ENCODE measurements around the gene C6orf132. TPM values are rescaled to one million over a fixed set of nuclear protein-coding genes. Genes with fewer than 3 reads are reported as not detected.

C6orf132 gene
- total RNA-seq, 4 donors from 2014 or later: 26.1 to 96.9 (median 43.2) TPM

- WGBS, 2 donors (ENCODE audit: low coverage in 1 of 2): 97% methylated on average over 13 of the region's 13 CpGs; no CpG with 5 or more reads in 1 of the 2 donors
- Histone ChIP-seq H3K27ac (no peak overlapping the region), H3K4me1 (no peaks in the 10 kb centered on the region), H3K9me3 (no peaks in the 10 kb centered on the region), H3K4me3 (no peak overlapping the region), H3K36me3 (peaks cover 0 to 74% (median 31%) of the 10 kb centered on the region in 4 donors), H3K27me3 (no peaks in the 10 kb centered on the region)
- TF ChIP-seq CTCF (IDR thresholded peaks at IDR 0.05) (no peak), POLR2A (IDR thresholded peaks at IDR 0.05) (no peak), POLR2AphosphoS5 (IDR thresholded peaks at IDR 0.05) (no peak), EP300 (IDR thresholded peaks at IDR 0.05; ENCODE audit: low read depth) (no peak)
- in situ Hi-C loops (cut with MboI; ENCODE audit: low pct_ligation_motif_present in 1 of 4, low pct_unique_long_range_greater_than_20kb in 1 of 4, low sequenced_read_pairs in 3 of 4): no loop called here
- intact Hi-C loops (cut with DNase I; ENCODE audit: low total_unique reads): no loop called here
- DNase-seq: no peak
Observed at GRCh38 chr6:42066156-42066675, 76.2 kb downstream of the C6orf132 start.

GRCh38 chr6:42059743-42060142 lies 82.7 kb downstream of the C6orf132 start:
- no peak overlapping the region for H3K4me3 ChIP-seq
- intact Hi-C loops (cut with DNase I; ENCODE audit: low total_unique reads): no loop called here
- peaks cover 0 to 72% (median 32%) of the 10 kb centered on the region in 4 donors for H3K36me3 ChIP-seq

GRCh38 chr6:42053601-42054000 lies 88.8 kb downstream of the C6orf132 start:
- DNase-seq: no peak
- in situ Hi-C loops (cut with MboI; ENCODE audit: low pct_ligation_motif_present in 1 of 4, low pct_unique_long_range_greater_than_20kb in 1 of 4, low sequenced_read_pairs in 3 of 4) (no loop called here), intact Hi-C loops (cut with DNase I; ENCODE audit: low total_unique reads) (no loop called here)
- no peak for TF ChIP-seq POLR2AphosphoS5 (IDR thresholded peaks at IDR 0.05)
- H3K4me3 ChIP-seq: no peak overlapping the region
- H3K4me1 ChIP-seq: peaks cover 0 to 35% (median 15%) of the 10 kb centered on the region in 4 donors
- H3K36me3 ChIP-seq: peaks cover 0 to 41% (median 20%) of the 10 kb centered on the region in 4 donors
- H3K9me3 ChIP-seq: no peaks in the 10 kb centered on the region
- H3K27me3 ChIP-seq: no peaks in the 10 kb centered on the region
- no peak overlapping the region for H3K27ac ChIP-seq

More at GRCh38 chr6:42059743-42060142, 82.7 kb downstream of the C6orf132 start:
- no peak overlapping the region for H3K27ac ChIP-seq
- DNase-seq: no peak
- TF ChIP-seq EP300 (IDR thresholded peaks at IDR 0.05; ENCODE audit: low read depth) (no peak), POLR2AphosphoS5 (IDR thresholded peaks at IDR 0.05) (no peak), CTCF (IDR thresholded peaks at IDR 0.05) (no peak), POLR2A (IDR thresholded peaks at IDR 0.05) (no peak)
- in situ Hi-C loops (cut with MboI; ENCODE audit: low pct_ligation_motif_present in 1 of 4, low pct_unique_long_range_greater_than_20kb in 1 of 4, low sequenced_read_pairs in 3 of 4): no loop called here
- no peaks in the 10 kb centered on the region for H3K27me3 ChIP-seq
- H3K4me1 ChIP-seq: no peaks in the 10 kb centered on the region
- H3K9me3 ChIP-seq: no peaks in the 10 kb centered on the region
- 94 to 100% methylated on average over 2 to 5 of the region's 5 CpGs for WGBS, 2 donors (ENCODE audit: low coverage in 1 of 2)

- intact Hi-C loops (cut with DNase I; ENCODE audit: low total_unique reads) (no loop called here), in situ Hi-C loops (cut with MboI; ENCODE audit: low pct_ligation_motif_present in 1 of 4, low pct_unique_long_range_greater_than_20kb in 1 of 4, low sequenced_read_pairs in 3 of 4) (no loop called here)
- WGBS, 2 donors (ENCODE audit: low coverage in 1 of 2): 17% methylated on average over 8 of the region's 8 CpGs; no CpG with 5 or more reads in 1 of the 2 donors
Observed at GRCh38 chr6:42051268-42051653, 91.2 kb downstream of the C6orf132 start.

More at GRCh38 chr6:42051268-42051653, 91.2 kb downstream of the C6orf132 start:
- Histone ChIP-seq H3K4me1 (peaks cover 0 to 48% (median 30%) of the 10 kb centered on the region in 4 donors), H3K4me3 (peak overlapping the region in 3 of 4 donors; percentile 58 to 60 (median 59)), H3K36me3 (peaks cover 0 to 25% (median 11%) of the 10 kb centered on the region in 4 donors), H3K27ac (peak overlapping the region; percentile 87 to 94 (median 92)), H3K9me3 (no peaks in the 10 kb centered on the region), H3K27me3 (no peaks in the 10 kb centered on the region)
- TF ChIP-seq POLR2A (IDR thresholded peaks at IDR 0.05): no peak
- no peak for TF ChIP-seq CTCF (IDR thresholded peaks at IDR 0.05)
- no peak for TF ChIP-seq EP300 (IDR thresholded peaks at IDR 0.05; ENCODE audit: low read depth)
- TF ChIP-seq POLR2AphosphoS5 (IDR thresholded peaks at IDR 0.05): no peak
- DNase-seq: no peak

Other genes with a start within 250 kb of the C6orf132 start
- 1 to 10 TPM; 2.3 to 7.9 (median 4.0) TPM for gene USP49, start 247.2 kb downstream of the C6orf132 start, total RNA-seq
- gene MED20, start 221.5 kb downstream of the C6orf132 start, total RNA-seq: 10 to 100 TPM; 15.4 to 25.7 (median 18.5) TPM
- 1 to 10 TPM; 3.4 to 5.9 (median 5.2) TPM for gene BYSL, start 221.1 kb downstream of the C6orf132 start, total RNA-seq
- 100 to 1,000 TPM in 1 of 4 donors, 10 to 100 TPM in 3; 55.3 to 178 (median 75.6) TPM for gene CCND3, start 200.8 kb downstream of the C6orf132 start, total RNA-seq
- gene TAF8, start 92.1 kb downstream of the C6orf132 start, total RNA-seq: 10 to 100 TPM; 15.3 to 36.2 (median 21.8) TPM
- not detected for gene GUCA1A, start 30.7 kb upstream of the C6orf132 start, total RNA-seq
- 1 to 10 TPM in 2 of 4 donors, under 1 TPM in 1, not detected in 1; 0.55 to 9.7 (median 1.1) TPM for gene GUCA1B, start 52.3 kb upstream of the C6orf132 start, total RNA-seq
- gene MRPS10, start 75.2 kb upstream of the C6orf132 start, total RNA-seq: 10 to 100 TPM; 23.6 to 75.4 (median 24.6) TPM